Measurements from ENCODE around the gene CRIP3.

Gene CRIP3

GRCh38 chr6:43258180-43258579 is 50.4 kb downstream of the CRIP3 start:
- DNase-seq = no peak

GRCh38 chr6:43257367-43258145 is 51.1 kb downstream of the CRIP3 start:
- DNase-seq = no peak

- DNase-seq = no peak
Observed at GRCh38 chr6:43256670-43257366, 51.8 kb downstream of the CRIP3 start.

All from amygdala (tissue), 56 donors.